ENCODE data around the gene MTMR12. TPM values are rescaled to one million over a fixed set of nuclear protein-coding genes. Genes with fewer than 3 reads are reported as not detected.

MTMR12 gene
- total and polyA plus RNA-seq, 4 donors = 7.8 to 43.3 (median 23.8) TPM

GRCh38 chr5:32339878-32340277, 27.1 kb upstream of the MTMR12 start:
- Histone ChIP-seq H3K4me3 (no peak overlapping the region), H3K36me3 (ENCODE audit: control insufficient read depth in 4 of 4, insufficient read depth in 4 of 4, low read length in 4 of 4) (no peaks in the 10 kb centered on the region), H3K4me1 (ENCODE audit: control insufficient read depth in 5 of 5, insufficient read depth in 5 of 5, low read length in 5 of 5) (no peaks in the 10 kb centered on the region), H3K27me3 (ENCODE audit: control insufficient read depth in 3 of 3, insufficient read depth in 3 of 3, low read length in 2 of 3) (no peaks in the 10 kb centered on the region), H3K9me3 (ENCODE audit: control insufficient read depth in 4 of 4, insufficient read depth in 3 of 4, low read length in 3 of 4) (peaks cover 0 to 14% (median 6%) of the 10 kb centered on the region in 4 donors), H3K9ac (ENCODE audit: insufficient read depth in 1 of 2, low read length in 2 of 2) (no peak overlapping the region), H3K27ac (ENCODE audit: low read depth in 1 of 2, low read length in 1 of 2) (no peak overlapping the region)
- no peak for TF ChIP-seq CTCF (IDR thresholded peaks at IDR 0.05; ENCODE audit: control extremely low read depth, extremely low read depth)
- DNase-seq (no peak), ATAC-seq (ENCODE audit: insufficient read depth, low FRiP score) (no peak)
- 81 to 89% methylated on average over 4 of the region's 4 CpGs for WGBS, 2 donors

GRCh38 chr5:32339198-32339597, 26.5 kb upstream of the MTMR12 start:
- WGBS, 2 donors = 80% methylated on average over 2 of the region's 2 CpGs
- Histone ChIP-seq H3K4me1 (ENCODE audit: control insufficient read depth in 5 of 5, insufficient read depth in 5 of 5, low read length in 5 of 5) (no peaks in the 10 kb centered on the region), H3K9ac (ENCODE audit: insufficient read depth in 1 of 2, low read length in 2 of 2) (no peak overlapping the region), H3K27me3 (ENCODE audit: control insufficient read depth in 3 of 3, insufficient read depth in 3 of 3, low read length in 2 of 3) (no peaks in the 10 kb centered on the region), H3K36me3 (ENCODE audit: control insufficient read depth in 4 of 4, insufficient read depth in 4 of 4, low read length in 4 of 4) (no peaks in the 10 kb centered on the region), H3K27ac (ENCODE audit: low read depth in 1 of 2, low read length in 1 of 2) (no peak overlapping the region), H3K9me3 (ENCODE audit: control insufficient read depth in 4 of 4, insufficient read depth in 3 of 4, low read length in 3 of 4) (peaks cover 0 to 14% (median 6%) of the 10 kb centered on the region in 4 donors), H3K4me3 (no peak overlapping the region)
- TF ChIP-seq CTCF (IDR thresholded peaks at IDR 0.05; ENCODE audit: control extremely low read depth, extremely low read depth) = no peak
- ATAC-seq (ENCODE audit: insufficient read depth, low FRiP score) = no peak
- no peak for DNase-seq

- Histone ChIP-seq H3K36me3 (ENCODE audit: control insufficient read depth in 4 of 4, insufficient read depth in 4 of 4, low read length in 4 of 4) (no peaks in the 10 kb centered on the region), H3K4me3 (no peak overlapping the region), H3K27ac (ENCODE audit: low read depth in 1 of 2, low read length in 1 of 2) (no peak overlapping the region), H3K27me3 (ENCODE audit: control insufficient read depth in 3 of 3, insufficient read depth in 3 of 3, low read length in 2 of 3) (no peaks in the 10 kb centered on the region), H3K9ac (ENCODE audit: insufficient read depth in 1 of 2, low read length in 2 of 2) (no peak overlapping the region), H3K9me3 (ENCODE audit: control insufficient read depth in 4 of 4, insufficient read depth in 3 of 4, low read length in 3 of 4) (no peaks in the 10 kb centered on the region), H3K4me1 (ENCODE audit: control insufficient read depth in 5 of 5, insufficient read depth in 5 of 5, low read length in 5 of 5) (peaks cover 0 to 9% (median 0%) of the 10 kb centered on the region in 5 donors)
- TF ChIP-seq CTCF (IDR thresholded peaks at IDR 0.05; ENCODE audit: control extremely low read depth, extremely low read depth) = no peak
- WGBS, 2 donors = 96 to 97% methylated on average over 10 of the region's 10 CpGs
- ATAC-seq (ENCODE audit: insufficient read depth, low FRiP score) (no peak), DNase-seq (no peak)
Measured at GRCh38 chr5:32332966-32333365, 20.2 kb upstream of the MTMR12 start.

GRCh38 chr5:32332361-32332760, 19.6 kb upstream of the MTMR12 start:
- no peaks in the 10 kb centered on the region for H3K9me3 ChIP-seq (ENCODE audit: control insufficient read depth in 4 of 4, insufficient read depth in 3 of 4, low read length in 3 of 4)
- DNase-seq (no peak), ATAC-seq (ENCODE audit: insufficient read depth, low FRiP score) (no peak)
- H3K36me3 ChIP-seq (ENCODE audit: control insufficient read depth in 4 of 4, insufficient read depth in 4 of 4, low read length in 4 of 4) = no peaks in the 10 kb centered on the region
- no peak overlapping the region for H3K27ac ChIP-seq (ENCODE audit: low read depth in 1 of 2, low read length in 1 of 2)
- H3K4me1 ChIP-seq (ENCODE audit: control insufficient read depth in 5 of 5, insufficient read depth in 5 of 5, low read length in 5 of 5) = peaks cover 0 to 9% (median 0%) of the 10 kb centered on the region in 5 donors
- TF ChIP-seq CTCF (IDR thresholded peaks at IDR 0.05; ENCODE audit: control extremely low read depth, extremely low read depth) = no peak
- WGBS, 2 donors = 95 to 97% methylated on average over 1 of the region's 1 CpG
- H3K4me3 ChIP-seq = no peak overlapping the region
- H3K27me3 ChIP-seq (ENCODE audit: control insufficient read depth in 3 of 3, insufficient read depth in 3 of 3, low read length in 2 of 3) = no peaks in the 10 kb centered on the region
- no peak overlapping the region for H3K9ac ChIP-seq (ENCODE audit: insufficient read depth in 1 of 2, low read length in 2 of 2)
